DMS53 treated with DMSO at 0.1 percent for 48 hours (cell line): Measurements from ENCODE around the gene GRIN1.

Source experiments
- DNase-seq: peaks from one replicate; lab custom pipeline; 2025; ENCODE audit not compliant: unreplicated experiment; lab: John Stamatoyannopoulos, UW

Gene GRIN1

DNA sequence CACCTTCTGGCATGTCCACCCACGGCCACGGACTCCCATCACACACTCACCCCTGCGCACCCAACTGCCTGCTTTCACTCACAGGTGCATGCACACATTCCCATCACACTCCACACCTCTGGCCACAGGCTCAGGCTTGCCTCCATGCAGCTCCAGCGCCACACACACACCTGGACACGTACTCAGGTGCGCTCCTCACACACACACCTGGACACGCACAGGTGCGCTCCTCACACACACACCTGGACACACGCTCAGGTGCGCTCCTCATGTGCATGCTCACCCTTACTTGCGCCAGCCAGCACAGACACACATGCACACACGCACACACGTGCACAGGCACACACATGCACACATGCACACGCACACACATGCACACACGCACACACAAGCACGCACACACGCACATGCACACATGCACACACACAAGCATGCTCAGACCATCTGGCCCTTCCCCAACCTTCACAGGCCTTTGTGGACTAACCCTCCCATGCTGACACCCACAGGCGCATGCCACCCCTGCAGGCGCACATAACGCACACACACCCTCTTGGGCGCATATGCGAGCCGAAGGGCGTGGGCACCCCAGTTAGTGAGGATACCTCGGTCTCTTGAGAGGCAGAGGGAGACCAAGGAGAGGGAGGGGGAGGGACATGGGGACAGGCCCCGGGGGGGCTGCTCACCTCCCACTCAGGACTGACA, 8.3 kb downstream of the GRIN1 start:
- no peak for DNase-seq

DNA sequence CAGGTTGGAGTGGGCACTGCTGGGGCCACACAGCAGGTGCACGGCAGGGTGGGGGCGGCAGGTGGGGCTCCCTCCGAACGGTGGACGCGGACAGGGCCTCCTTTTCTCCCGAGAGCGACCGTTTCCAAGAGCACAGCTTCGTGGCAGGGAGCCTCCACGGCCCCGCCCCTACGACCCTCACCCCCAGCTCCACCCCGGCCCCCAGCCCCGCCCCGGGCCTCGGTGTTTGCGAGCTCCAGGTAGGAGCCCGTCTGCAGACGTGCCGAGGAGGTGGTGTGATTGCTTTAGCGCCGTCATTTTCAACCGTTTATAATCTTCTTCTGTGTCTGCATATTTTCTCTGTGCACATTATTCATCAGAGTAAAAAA, 8.8 kb downstream of the GRIN1 start:
- no peak for DNase-seq

DNA sequence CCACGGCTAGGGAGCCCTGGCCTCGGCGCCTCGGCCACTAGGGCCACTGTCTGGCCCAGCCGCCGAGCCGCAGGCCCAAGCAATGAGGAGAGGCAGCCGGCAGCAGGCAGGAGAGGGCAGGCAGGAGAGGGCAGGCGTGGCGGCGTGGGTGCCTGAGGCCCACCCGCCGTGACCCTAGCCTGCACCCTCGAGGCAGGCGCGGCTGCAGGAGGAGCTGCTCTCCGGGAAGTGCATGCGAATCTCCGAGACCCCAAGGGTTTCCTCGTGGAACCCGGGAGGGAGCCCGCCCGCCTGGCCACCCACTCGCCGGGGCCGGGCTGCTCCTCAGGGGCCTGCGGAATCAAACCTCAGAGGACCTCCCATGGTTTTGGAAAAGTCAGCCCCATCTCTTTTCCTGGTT, 9.3 kb downstream of the GRIN1 start:
- no peak for DNase-seq

DNA sequence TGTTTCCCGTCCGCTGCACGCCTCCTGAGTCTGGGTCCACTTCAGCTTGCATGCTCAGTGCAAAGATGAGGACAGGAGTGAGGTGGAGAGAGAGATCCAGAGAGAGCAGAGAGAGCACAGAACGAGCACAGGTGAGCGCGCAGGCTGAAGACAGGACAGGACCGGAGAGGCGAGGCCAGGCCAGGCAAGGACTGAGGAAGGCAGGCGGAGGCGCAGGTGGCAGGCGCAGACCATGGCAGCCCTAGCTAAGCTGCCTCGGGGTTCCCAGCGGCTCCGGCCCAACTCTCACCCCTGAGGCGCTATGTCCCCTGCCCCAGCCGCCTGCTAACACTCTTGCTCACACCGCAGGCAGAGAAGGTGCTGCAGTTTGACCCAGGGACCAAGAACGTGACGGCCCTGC, 9.7 kb downstream of the GRIN1 start:
- DNase-seq, result peak; percentile 51

DNA sequence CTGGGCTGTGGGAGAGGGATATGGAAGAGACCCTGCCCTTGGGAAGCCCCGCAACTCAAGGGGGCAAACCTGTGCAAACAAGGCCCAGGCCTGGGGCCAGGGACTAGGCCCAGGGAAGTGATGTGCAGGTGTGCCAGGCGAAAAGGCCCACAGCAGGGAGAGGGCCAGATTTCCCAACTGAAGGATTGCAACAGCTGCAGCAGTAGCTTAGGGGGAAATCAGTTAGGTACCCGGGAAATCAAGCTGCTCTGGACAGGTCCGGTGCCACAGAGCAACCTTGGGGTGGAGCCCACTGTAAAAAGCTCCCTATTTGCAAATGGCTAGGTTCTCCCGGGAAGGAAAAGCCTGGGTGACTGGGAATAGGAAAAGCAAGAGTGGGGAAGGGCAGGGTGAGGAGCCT, 10.4 kb downstream of the GRIN1 start:
- DNase-seq, result no peak

DNA sequence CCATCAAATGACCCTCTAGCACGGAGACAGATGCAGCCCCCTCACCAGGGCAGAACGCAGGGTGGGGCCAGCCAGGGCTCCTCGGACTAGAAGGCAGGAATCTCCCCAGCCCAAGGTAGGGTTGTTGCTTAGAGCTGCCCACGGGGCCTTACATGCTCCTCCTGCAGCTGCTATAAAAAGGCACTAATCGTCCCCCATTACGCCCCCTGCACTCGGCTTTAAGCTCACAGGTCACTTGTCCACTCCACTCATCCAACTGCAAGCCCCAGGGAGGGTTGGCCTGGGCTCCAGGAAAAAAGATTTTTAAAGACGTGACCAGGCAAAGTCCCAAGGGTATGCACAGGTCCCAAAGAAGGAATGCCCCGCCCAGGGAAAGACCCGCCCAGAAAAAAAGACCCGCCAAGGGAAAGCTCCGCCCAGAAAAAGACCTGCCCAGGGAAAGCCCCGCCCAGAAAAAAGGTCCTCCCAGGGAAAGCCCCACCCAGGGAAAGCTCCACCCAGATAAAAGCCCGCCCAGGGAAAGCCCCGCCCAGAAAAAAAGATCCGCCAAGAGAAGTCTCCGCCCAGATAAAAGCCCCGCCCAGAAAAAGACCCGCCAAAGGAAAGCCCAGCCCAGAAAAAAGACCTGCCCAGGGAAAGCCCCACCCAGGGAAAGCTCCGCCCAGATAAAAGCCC, 11.1 kb downstream of the GRIN1 start:
- DNase-seq, result no peak

DNA sequence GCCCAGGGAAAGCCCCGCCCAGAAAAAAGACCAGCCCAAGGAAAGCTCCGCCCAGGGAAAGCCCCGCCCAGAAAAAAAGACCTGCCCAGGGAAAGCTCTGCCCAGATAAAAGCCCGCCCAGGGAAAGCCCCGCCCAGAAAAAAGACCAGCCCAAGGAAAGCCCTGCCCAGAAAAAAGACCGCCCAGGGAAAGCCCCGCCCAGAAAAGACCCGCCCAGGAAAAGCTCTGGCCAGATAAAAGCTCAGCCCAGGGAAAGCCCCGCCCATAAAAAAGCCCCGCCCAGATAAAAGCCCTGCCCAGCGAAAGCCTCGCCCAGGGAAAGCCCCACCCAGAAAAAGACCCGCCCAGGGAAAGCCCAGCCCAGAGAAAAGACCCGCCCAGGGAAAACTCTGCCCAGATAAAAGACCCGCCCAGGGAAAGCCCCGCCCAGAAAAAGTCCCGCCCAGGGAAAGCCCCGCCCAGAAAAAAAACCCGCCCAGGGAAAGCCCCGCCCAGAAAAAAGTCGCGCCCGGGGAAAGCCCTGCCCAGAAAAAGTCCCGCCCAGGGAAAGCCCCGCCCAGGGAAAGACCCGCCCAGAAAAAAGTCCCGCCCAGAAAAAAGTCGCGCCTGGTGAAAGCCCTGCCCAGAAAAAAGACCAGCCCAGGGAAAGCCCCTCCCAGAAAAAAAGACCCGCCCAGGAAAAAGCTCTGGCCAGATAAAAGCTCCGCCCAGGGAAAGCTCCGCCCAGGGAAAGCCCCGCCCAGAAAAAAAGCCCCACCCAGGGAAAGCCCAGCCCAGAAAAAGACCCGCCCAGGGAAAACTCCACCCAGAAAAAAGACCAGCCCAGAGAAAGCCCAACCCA, 11.9 kb downstream of the GRIN1 start:
- DNase-seq, result no peak

DNA sequence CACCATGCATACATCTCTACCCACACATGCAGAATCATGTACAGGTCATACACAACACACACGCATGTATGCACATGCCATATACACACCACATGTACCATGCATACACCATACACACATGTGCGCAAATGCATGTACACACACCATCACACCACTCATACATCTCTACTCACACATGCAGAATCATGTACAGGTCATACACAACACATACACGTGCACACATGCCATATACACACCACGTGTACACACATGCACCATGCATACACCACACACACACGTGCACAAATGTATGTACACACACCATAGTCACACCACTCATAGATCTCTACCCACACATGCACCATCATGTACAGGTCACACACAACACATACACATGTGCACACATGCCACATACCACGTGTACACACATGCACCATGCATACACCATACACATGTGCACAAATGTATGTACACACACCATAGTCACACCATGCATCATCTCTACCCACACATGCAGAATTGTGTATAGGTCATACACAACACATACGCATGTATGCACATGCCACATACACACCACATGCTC, 14.0 kb downstream of the GRIN1 start:
- DNase-seq, result no peak

DNA sequence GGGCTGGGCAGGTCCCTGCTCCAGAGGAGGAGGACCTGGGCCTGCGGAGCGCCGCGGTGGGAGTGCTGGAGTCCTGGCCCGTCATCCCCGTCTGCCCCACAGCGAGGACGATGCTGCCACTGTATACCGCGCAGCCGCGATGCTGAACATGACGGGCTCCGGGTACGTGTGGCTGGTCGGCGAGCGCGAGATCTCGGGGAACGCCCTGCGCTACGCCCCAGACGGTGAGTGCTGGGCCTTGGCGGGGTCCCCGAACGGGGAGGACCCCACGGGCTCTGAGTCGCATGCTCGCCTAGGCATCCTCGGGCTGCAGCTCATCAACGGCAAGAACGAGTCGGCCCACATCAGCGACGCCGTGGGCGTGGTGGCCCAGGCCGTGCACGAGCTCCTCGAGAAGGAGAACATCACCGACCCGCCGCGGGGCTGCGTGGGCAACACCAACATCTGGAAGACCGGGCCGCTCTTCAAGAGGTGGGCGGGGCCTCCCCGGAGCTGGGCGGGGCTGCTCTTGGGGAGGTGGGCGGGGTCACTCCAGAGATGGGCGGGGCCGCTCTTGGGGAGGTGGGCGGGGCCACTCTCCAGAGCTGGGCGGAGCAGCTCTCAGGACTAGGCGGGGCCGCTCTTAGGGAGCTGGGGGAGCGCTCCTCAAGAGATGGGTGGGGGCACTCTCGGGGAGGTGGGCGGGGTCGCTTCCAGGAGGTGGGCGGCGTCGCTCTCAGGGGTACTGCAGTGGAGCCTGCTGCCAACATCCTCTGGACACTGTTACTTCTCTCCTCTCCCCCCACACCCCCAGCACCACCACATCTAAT, 17.8 kb downstream of the GRIN1 start:
- DNase-seq, result no peak

DNA sequence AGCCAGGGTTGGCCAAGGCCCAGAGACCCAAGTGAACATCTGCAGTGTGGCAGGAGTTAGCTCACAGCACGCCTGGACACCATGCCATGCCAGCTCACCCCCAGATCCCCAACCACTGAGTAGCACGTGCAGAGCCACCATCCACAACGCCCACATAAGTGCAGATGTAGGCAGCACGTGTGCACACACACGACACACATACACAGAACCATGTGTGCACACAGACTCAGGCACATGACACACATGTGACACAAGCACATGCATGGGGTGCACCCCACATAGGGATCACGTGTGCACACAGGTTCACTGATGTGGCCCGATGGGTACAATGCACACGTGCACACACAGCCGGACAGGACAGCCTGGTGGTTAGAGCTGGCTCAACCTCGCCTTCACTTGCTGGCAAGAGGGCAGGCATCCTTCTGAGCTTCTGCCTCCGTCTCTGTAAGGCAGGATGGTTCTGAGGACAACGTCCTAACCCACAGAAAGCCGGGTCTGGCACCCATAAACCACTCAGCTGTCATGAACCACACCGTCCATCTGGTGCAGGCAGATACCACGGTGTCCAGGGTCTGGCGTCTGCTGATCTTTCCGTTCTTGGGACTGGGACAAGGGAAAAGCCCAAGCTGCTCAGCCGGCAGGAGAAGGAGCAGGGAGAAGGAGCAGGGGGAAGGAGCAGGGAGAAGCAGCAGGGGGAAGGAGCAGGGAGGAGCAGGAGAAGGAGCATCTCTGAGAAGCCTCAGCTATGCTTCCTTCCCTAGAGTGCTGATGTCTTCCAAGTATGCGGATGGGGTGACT, 18.9 kb downstream of the GRIN1 start:
- DNase-seq, result no peak

DNA sequence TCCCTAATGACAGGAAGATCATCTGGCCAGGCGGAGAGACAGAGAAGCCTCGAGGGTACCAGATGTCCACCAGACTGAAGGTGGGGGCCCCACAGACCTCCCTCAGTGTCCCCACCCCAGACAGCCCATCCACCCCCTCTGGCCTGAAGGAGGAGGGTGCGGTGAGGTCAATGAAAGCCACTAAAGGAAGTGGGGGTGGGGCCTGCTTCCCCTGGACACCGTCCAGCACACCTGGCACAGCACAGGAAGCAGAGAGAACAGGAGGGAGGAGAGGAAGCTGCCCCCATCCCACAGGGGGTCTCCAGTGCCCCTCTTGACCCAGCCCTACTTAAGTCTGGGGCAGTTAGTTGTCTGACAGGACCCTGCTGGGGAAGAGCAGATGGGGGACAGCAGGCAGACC, 19.7 kb downstream of the GRIN1 start:
- DNase-seq, result peak; percentile 24

DNA sequence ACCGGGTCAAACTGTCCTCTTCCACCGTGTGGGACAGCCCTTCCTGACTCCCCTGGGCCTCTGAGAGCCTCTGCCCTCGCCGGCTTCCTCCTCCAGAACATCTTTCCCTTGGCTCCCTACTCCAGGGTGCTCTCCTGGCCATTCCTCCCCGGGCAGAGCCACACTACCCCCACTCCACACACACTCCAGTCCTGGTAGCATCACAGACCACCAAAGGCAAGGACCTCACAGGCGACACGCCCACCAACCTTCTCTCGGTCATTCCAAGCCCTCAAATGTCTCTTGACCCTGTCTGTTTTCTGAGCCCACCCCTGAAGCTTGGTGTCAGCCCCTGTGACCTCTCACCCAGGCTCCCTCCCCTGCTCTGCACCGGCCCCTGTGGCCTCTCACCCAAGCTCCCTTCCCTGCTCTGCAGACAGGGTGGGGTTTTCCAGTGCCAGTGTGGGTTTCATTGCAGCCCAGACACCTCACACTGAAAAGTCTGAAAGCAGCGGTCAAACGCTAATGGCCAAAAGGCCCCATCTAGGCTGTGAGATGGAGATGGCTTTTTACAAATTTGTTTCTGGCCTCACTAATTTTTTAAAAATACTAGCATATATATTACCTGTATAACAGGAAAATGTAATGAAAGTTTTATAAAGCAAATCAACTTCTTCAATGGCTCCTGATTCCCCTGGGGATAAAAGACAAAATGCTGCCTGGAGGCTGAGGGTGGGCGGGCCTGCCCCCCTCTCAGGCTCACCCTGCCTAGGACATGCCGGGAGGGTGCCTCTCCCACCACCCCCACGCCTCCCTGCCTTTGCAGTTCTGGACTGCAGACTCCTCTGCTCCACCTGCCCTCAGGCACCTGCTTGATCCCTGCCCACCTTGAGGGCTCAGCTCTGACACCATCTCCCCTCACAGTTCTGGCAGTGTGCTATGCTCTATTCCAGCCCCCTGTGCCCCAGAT, 20.4 kb downstream of the GRIN1 start:
- no peak for DNase-seq

DNA sequence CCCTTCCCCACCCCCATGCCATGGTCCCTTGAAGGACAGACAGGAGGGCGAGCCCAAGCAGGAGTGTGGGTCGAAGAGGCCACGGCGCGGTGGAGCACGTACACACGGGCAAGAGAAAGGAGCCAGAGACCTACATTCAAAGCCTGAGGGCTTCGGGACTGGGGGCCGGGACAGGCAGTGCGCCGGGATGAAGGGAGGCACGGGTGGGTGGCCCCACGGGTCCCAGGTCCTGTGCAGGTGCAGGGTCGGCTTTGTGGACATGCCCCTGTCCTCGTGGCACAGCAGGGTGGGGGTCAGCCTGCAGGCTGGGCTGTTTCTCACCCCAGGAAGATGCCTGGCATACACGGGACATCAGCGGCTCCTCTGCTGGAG, 21.1 kb downstream of the GRIN1 start:
- no peak for DNase-seq

DNA sequence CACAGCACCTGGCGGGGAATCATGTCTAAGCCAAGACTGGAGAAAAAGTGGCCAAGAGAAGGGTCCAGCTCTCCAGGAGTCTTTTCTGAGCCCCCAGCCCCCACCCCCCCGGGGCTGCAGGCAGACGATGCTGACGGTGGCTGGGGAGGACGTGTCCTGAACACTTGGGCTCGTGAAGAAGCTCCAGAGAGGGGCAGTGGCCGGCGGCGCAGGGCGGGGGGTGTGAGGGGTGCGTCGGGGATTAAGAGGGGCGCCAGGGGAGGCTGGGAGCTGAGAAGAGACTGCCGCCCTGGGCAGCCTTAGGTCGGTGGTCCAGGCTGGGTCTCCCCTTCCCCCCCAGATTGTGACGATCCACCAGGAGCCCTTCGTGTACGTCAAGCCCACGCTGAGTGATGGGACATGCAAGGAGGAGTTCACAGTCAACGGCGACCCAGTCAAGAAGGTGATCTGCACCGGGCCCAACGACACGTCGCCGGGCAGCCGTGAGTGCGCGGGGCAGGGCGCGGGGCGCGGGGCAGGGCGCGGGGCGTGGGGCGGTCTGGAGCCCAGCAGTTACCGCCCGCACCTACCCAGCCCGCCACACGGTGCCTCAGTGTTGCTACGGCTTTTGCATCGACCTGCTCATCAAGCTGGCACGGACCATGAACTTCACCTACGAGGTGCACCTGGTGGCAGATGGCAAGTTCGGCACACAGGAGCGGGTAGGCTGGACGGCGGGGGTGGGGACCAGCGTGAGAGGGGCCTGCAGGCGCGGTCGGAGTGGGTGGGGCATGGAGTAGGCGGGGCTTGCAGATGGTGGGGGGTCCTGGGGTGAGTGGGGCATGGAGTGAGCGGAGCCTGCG, 22.0 kb downstream of the GRIN1 start:
- DNase-seq, result peak; percentile 73

DNA sequence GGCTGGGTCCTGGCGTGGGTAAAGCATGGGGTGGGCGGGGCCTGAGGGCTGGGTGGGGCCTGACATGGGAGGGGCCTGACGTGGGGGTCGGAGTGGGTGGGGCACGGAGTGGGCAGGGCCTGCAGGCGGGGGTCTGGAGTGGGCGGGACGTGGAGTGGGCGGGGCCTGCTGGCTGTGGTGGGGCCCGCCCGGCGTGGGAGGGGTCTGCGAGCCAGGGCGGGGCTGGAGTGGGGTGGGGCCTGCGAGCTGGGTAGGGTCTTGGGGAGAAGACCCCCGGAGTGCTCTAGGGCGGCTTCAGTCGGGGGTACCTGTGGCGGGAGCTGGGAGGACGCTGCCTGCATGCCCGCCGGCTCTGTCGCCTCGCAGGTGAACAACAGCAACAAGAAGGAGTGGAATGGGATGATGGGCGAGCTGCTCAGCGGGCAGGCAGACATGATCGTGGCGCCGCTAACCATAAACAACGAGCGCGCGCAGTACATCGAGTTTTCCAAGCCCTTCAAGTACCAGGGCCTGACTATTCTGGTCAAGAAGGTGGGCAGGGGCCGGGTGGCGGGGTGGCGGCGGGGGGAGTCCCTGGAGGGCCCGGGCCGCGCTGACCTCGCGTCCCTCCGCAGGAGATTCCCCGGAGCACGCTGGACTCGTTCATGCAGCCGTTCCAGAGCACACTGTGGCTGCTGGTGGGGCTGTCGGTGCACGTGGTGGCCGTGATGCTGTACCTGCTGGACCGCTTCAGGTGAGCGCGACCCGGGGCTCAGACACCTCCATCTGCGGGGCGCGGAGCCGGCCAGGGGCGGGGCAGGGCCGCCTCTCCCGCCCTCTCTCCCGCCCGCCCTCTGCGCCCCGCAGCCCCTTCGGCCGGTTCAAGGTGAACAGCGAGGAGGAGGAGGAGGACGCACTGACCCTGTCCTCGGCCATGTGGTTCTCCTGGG, 22.9 kb downstream of the GRIN1 start:
- DNase-seq, result peak; percentile 66

DNA sequence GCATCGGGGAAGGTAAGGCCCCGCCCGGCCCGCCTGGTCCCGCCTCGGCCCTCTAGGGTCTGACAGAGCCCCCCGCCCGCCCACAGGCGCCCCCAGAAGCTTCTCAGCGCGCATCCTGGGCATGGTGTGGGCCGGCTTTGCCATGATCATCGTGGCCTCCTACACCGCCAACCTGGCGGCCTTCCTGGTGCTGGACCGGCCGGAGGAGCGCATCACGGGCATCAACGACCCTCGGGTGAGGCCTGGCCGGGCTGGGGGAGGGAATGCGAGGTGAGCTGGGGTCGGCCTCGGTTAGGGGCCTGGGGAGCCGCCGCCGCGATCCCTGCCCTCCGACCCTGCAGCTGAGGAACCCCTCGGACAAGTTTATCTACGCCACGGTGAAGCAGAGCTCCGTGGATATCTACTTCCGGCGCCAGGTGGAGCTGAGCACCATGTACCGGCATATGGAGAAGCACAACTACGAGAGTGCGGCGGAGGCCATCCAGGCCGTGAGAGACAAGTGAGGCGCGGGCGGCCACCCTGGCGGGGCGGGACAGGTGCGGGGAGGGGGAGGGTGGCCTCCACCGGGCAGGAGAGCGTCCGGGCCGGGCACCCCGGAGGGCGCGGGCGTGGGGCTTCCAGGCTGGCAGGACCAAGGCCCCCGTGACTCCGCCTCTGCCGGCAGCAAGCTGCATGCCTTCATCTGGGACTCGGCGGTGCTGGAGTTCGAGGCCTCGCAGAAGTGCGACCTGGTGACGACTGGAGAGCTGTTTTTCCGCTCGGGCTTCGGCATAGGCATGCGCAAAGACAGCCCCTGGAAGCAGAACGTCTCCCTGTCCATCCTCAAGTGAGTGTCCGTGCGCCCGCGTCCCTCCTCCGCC, 23.8 kb downstream of the GRIN1 start:
- DNase-seq, result peak; percentile 70
